ENCODE results near the gene GC. TPM values are rescaled to one million over a fixed set of nuclear protein-coding genes. Genes with fewer than 3 reads are reported as not detected.

Gene GC
- total RNA-seq, 1 donor from 2014 or later: not detected

DNA sequence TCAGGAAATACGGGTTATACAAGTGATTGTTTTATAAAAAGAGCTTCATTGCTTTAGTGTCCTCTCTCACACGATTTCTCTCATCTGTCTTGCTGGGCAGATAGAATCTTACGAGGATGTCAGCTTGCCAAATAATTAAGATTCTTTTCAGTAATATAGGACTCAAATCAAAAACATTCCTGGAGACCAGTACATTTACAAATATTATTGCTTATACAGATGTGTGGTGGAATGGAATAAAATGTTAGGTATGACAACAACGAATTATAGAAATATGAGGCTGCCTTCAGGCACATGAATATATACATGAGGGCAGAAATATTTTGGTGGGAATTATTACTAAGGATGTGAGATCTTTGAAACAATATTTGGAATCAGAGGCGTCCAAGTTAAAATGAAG lies 88.9 kb downstream of the GC start:
- intact Hi-C loops (cut with micrococcal nuclease): no loop called here
- Mint-ChIP-seq H3K9me3 (no peaks in the 10 kb centered on the region), H3K4me1 (no peaks in the 10 kb centered on the region), H3K36me3 (ENCODE audit: low read depth) (no peaks in the 10 kb centered on the region), H3K27me3 (peaks cover 3% of the 10 kb centered on the region), H3K27ac (no peak overlapping the region), H3K4me3 (no peak overlapping the region)
- TF ChIP-seq, protein P1, sequence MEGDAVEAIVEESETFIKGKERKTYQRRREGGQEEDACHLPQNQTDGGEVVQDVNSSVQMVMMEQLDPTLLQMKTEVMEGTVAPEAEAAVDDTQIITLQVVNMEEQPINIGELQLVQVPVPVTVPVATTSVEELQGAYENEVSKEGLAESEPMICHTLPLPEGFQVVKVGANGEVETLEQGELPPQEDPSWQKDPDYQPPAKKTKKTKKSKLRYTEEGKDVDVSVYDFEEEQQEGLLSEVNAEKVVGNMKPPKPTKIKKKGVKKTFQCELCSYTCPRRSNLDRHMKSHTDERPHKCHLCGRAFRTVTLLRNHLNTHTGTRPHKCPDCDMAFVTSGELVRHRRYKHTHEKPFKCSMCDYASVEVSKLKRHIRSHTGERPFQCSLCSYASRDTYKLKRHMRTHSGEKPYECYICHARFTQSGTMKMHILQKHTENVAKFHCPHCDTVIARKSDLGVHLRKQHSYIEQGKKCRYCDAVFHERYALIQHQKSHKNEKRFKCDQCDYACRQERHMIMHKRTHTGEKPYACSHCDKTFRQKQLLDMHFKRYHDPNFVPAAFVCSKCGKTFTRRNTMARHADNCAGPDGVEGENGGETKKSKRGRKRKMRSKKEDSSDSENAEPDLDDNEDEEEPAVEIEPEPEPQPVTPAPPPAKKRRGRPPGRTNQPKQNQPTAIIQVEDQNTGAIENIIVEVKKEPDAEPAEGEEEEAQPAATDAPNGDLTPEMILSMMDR (IDR thresholded peaks at IDR 0.05): no peak
- DNase-seq (no peak), ATAC-seq (ENCODE audit: low read depth) (no peak)
- POLR2A ChIA-PET: no interaction called here
- CTCF ChIA-PET: no interaction called here

DNA sequence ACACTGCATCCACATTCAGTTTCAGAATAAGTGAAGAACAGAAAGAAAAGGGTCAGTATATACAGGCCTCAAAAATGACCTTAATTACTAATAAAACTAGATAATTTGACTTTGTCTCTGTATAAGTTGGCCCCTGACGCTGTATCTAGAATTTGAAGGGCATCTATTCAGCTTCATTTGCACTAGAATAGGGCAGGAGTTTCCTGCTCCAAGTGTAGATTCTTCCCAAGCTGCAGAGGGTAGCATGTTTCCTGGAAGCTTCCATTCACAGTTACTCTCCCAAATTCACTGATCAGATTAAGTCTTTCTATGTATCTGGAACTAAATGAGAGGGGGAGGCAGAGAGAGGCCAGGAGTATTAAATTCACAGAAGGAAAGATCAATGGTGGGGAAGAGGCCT lies 90.9 kb downstream of the GC start:
- intact Hi-C loops (cut with micrococcal nuclease): no loop called here
- H3K4me1 Mint-ChIP-seq: no peaks in the 10 kb centered on the region
- TF ChIP-seq, protein P1 (IDR thresholded peaks at IDR 0.05): no peak
- H3K27ac Mint-ChIP-seq: no peak overlapping the region
- peaks cover 3% of the 10 kb centered on the region for H3K27me3 Mint-ChIP-seq
- DNase-seq: no peak
- no peak for ATAC-seq (ENCODE audit: low read depth)
- H3K36me3 Mint-ChIP-seq (ENCODE audit: low read depth): no peaks in the 10 kb centered on the region
- no peaks in the 10 kb centered on the region for H3K9me3 Mint-ChIP-seq
- H3K4me3 Mint-ChIP-seq: no peak overlapping the region
- POLR2A ChIA-PET: no interaction called here
- CTCF ChIA-PET: no interaction called here

DNA sequence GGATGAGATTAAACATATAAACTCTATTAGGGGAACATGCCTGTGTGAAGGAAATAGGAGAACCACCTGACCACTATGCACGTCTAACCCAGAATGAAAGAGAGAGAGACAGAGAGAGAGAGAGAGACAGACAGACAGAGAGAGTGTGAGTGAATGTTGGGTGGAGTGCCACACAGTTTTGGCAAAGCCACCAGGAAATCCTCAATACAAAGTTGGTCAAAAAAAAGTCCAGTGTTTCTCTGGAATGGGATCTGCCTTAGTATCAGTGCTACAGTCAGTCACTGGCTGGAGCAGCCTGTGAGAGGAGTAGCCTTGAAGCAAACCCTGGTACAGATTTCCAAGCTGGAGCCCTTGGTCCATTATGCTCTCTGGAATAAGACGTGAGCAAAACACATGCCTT lies 91.7 kb downstream of the GC start:
- Mint-ChIP-seq H3K4me3 (no peak overlapping the region), H3K27me3 (peaks cover 5% of the 10 kb centered on the region), H3K27ac (no peak overlapping the region), H3K36me3 (ENCODE audit: low read depth) (no peaks in the 10 kb centered on the region), H3K4me1 (no peaks in the 10 kb centered on the region), H3K9me3 (no peaks in the 10 kb centered on the region)
- intact Hi-C loops (cut with micrococcal nuclease): no loop called here
- ATAC-seq (ENCODE audit: low read depth) (no peak), DNase-seq (no peak)
- ChIA-PET POLR2A (no interaction called here), CTCF (no interaction called here)
- TF ChIP-seq, protein P1 (IDR thresholded peaks at IDR 0.05): no peak

Other genes starting within 250 kb of the GC start
- not detected in 2 replicates for gene NPFFR2, start 247.9 kb upstream of the GC start, total RNA-seq

All from activated B cell treated with CpG ODN at 0.5 μM for 24 hours (primary cell).